GM18511 (cell line): ENCODE measurements around the gene MROH8.

ENCODE experiments used
- ATAC-seq: cut with Tn5 transposase; IDR thresholded peaks from one replicate; pipeline ENCODE4 v1.9.1; 2021; ENCODE audit warnings: mild to moderate bottlenecking, moderate library complexity; ENCODE audit not compliant: unreplicated experiment

The MROH8 gene

GRCh38 chr20:37200376-37200775 lies 21.0 kb upstream of the MROH8 start:
- ATAC-seq = no peak

GRCh38 chr20:37198932-37199660 lies 19.7 kb upstream of the MROH8 start:
- no peak for ATAC-seq

- ATAC-seq = no peak
Measured at GRCh38 chr20:37194621-37195417, 15.5 kb upstream of the MROH8 start.

- ATAC-seq = no peak
Measured at GRCh38 chr20:37193821-37194220, 14.5 kb upstream of the MROH8 start.

GRCh38 chr20:37193226-37193625 lies 13.9 kb upstream of the MROH8 start:
- ATAC-seq = no peak

- ATAC-seq = peak; percentile 67
Measured at GRCh38 chr20:37192137-37192854, 12.9 kb upstream of the MROH8 start.

GRCh38 chr20:37190354-37191112 lies 11.2 kb upstream of the MROH8 start:
- no peak for ATAC-seq

GRCh38 chr20:37189416-37190016 lies 10.2 kb upstream of the MROH8 start:
- no peak for ATAC-seq

- ATAC-seq = no peak
Measured at GRCh38 chr20:37188787-37189186, 9.4 kb upstream of the MROH8 start.

- no peak for ATAC-seq
Measured at GRCh38 chr20:37185686-37186085, 6.3 kb upstream of the MROH8 start.

- ATAC-seq = no peak
Measured at GRCh38 chr20:37179683-37180524, 556 bp upstream of the MROH8 start.

- ATAC-seq = no peak
Measured at GRCh38 chr20:37172836-37173235, 6.5 kb downstream of the MROH8 start.

GRCh38 chr20:37166867-37167266 lies 12.5 kb downstream of the MROH8 start:
- ATAC-seq = no peak

GRCh38 chr20:37165031-37165430 lies 14.3 kb downstream of the MROH8 start:
- no peak for ATAC-seq

- ATAC-seq = no peak
Measured at GRCh38 chr20:37163832-37164554, 15.4 kb downstream of the MROH8 start.

- no peak for ATAC-seq
Measured at GRCh38 chr20:37162646-37163045, 16.7 kb downstream of the MROH8 start.

- ATAC-seq = no peak
Measured at GRCh38 chr20:37161830-37162549, 17.4 kb downstream of the MROH8 start.

GRCh38 chr20:37160683-37161082 lies 18.7 kb downstream of the MROH8 start:
- ATAC-seq = no peak
